GM12878 (cell line): Measurements from ENCODE around the gene SNX8. TPM values are rescaled to one million over a fixed set of nuclear protein-coding genes. Genes with fewer than 3 reads are reported as not detected.

Experiments used
- E2F8 ChIP-seq: fragments of 450-650 bp; IDR thresholded peaks from 2 replicates; pipeline ENCODE4 v1.6.1; 2018; ENCODE audit warnings: mild to moderate bottlenecking, low read depth, moderate library complexity; ENCODE audit not compliant: partially characterized antibody
- ELK1 ChIP-seq: IDR thresholded peaks from 2 replicates; pipeline ENCODE4 v1.6.1; 2012; ENCODE audit warnings: low read depth, low read length, improper control_type of control experiment
- EP300 ChIP-seq, 2 experiments: fragments of 150-350 bp in 1 of 2; IDR thresholded peaks; 2 replicates each; pipeline ENCODE4 v1.6.1; 2011 to 2012; ENCODE audit warnings: low read depth in 2 of 2, low read length in 2 of 2, borderline replicate concordance in 1 of 2, improper control_type of control experiment in 1 of 2, inconsistent platforms in 1 of 2; ENCODE audit not compliant: control insufficient read depth in 1 of 2
- IRF3 ChIP-seq: fragments of 450-650 bp; IDR thresholded peaks from 2 replicates; pipeline ENCODE4 v1.6.1; 2014; ENCODE audit warnings: mild to moderate bottlenecking
- JUND ChIP-seq: IDR thresholded peaks from 2 replicates; pipeline ENCODE4 v1.6.1; 2012; ENCODE audit warnings: low read depth, mild to moderate bottlenecking, low read length, improper control_type of control experiment, moderate library complexity
- MTA3 ChIP-seq: IDR thresholded peaks from 2 replicates; pipeline ENCODE4 v1.6.1; 2012; ENCODE audit warnings: low read length, inconsistent platforms, borderline replicate concordance
- NFXL1 ChIP-seq: fragments of 450-650 bp; IDR thresholded peaks from 2 replicates; pipeline ENCODE4 v1.6.1; 2017; ENCODE audit warnings: antibody characterized with exemption, mild to moderate bottlenecking, borderline replicate concordance
- NFYA ChIP-seq: IDR thresholded peaks from 2 replicates; pipeline ENCODE4 v1.6.1; 2011; ENCODE audit warnings: low read depth, mild to moderate bottlenecking, low read length, improper control_type of control experiment, borderline replicate concordance
- NR2C2 ChIP-seq: IDR thresholded peaks from 2 replicates; pipeline ENCODE4 v1.6.1; 2011; ENCODE audit warnings: borderline replicate concordance, low read depth; ENCODE audit not compliant: control insufficient read depth, insufficient read length
- NR2F1 ChIP-seq: fragments of 450-650 bp; conservative IDR thresholded peaks from 2 replicates; pipeline ENCODE4 v1.6.1; 2017; ENCODE audit warnings: mild to moderate bottlenecking
- POLR2AphosphoS5 ChIP-seq: IDR thresholded peaks from 2 replicates; pipeline ENCODE4 v1.6.1; 2011; ENCODE audit warnings: mild to moderate bottlenecking, low read length, inconsistent platforms
- REST ChIP-seq: IDR thresholded peaks from 2 replicates; pipeline ENCODE4 v1.6.1; 2012; ENCODE audit warnings: mild to moderate bottlenecking, low read depth, low read length
- ZBTB33 ChIP-seq: fragments of 450-650 bp; IDR thresholded peaks from 2 replicates; pipeline ENCODE4 v1.6.1; 2017; ENCODE audit warnings: mild to moderate bottlenecking
- polyA plus RNA-seq, 11 experiments: library from polyadenylated mRNA; depleted of rRNA in 4 of 11; unstranded in 6 of 11; stranded (reverse) in 5 of 11; fragments of >200 nt; fragmentation: Nextera tagmentation in 4 of 11; fragmentation: Illumina TruSeq in 1 of 11; extraction: Ambion mirVana in 4 of 11; extraction: Trizol in 1 of 11; gene quantifications; 1 replicate in 1 of 11; 2 replicates in 10 of 11; pipeline versions ENCODE4 v1.2.1 to v1.2.3, GENCODE V29; 2011 to 2016; ENCODE audit warnings: inconsistent platforms in 2 of 11, missing spikeins in 2 of 11, low read depth in 1 of 11
- total RNA-seq, 4 experiments: library from RNA; depleted of rRNA in 3 of 4; stranded (reverse); fragments of >200 nt in 3 of 4; fragmentation: Illumina TruSeq in 1 of 4; extraction: Trizol in 1 of 4; gene quantifications; 2 replicates each; pipeline versions ENCODE4 v1.2.1 to v1.2.3, GENCODE V29; 2013 to 2021
- TF ChIP-seq, protein P1 (sequence below): fragments of 450-650 bp; IDR thresholded peaks from 2 replicates; pipeline ENCODE4 v1.6.1; 2017; ENCODE audit warnings: mild to moderate bottlenecking, moderate library complexity

Gene SNX8
- total and polyA plus RNA-seq, 10 of the 15 experiments (the other 5 are each of a cell fraction or from before 2014, with no cell fraction given), result 6.4 to 210 (median 97.6) TPM

DNA sequence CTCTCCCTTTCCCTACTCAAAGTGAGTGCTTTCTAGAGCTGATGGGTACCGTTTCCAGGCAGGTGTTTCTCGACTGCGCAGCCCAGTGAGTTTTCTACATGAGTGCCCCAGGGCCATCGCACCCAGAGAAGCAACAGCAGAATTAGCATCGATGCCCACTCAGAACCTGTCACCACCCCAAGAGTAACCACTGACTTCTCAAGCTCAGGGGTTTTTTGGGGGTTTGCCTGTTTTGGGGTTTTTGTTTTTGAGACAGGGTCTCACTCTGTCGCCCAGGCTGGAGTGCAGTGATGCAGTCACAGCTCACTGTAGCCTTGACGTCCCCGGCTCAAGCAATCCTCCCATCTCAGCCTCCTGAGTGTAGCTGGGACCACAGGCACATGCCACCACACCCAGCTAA, 25.7 kb downstream of the SNX8 start (continued):
- TF ChIP-seq ZBTB33, result no peak
- TF ChIP-seq, protein P1, sequence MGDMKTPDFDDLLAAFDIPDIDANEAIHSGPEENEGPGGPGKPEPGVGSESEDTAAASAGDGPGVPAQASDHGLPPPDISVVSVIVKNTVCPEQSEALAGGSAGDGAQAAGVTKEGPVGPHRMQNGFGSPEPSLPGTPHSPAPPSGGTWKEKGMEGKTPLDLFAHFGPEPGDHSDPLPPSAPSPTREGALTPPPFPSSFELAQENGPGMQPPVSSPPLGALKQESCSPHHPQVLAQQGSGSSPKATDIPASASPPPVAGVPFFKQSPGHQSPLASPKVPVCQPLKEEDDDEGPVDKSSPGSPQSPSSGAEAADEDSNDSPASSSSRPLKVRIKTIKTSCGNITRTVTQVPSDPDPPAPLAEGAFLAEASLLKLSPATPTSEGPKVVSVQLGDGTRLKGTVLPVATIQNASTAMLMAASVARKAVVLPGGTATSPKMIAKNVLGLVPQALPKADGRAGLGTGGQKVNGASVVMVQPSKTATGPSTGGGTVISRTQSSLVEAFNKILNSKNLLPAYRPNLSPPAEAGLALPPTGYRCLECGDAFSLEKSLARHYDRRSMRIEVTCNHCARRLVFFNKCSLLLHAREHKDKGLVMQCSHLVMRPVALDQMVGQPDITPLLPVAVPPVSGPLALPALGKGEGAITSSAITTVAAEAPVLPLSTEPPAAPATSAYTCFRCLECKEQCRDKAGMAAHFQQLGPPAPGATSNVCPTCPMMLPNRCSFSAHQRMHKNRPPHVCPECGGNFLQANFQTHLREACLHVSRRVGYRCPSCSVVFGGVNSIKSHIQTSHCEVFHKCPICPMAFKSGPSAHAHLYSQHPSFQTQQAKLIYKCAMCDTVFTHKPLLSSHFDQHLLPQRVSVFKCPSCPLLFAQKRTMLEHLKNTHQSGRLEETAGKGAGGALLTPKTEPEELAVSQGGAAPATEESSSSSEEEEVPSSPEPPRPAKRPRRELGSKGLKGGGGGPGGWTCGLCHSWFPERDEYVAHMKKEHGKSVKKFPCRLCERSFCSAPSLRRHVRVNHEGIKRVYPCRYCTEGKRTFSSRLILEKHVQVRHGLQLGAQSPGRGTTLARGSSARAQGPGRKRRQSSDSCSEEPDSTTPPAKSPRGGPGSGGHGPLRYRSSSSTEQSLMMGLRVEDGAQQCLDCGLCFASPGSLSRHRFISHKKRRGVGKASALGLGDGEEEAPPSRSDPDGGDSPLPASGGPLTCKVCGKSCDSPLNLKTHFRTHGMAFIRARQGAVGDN, result no peak
- TF ChIP-seq JUND, result no peak
- 0 out of 2 replicates have a peak, but pooled peaks have one; percentile 32 for TF ChIP-seq MTA3
- TF ChIP-seq IRF3, result no peak
- TF ChIP-seq NR2F1, result no peak
- TF ChIP-seq ELK1, result no peak
- TF ChIP-seq NR2C2, result no peak
- TF ChIP-seq E2F8, result no peak
- no peak; the same call in 1 of the 2 replicates for TF ChIP-seq POLR2AphosphoS5
- TF ChIP-seq NFXL1, result no peak
- no peak for TF ChIP-seq REST
- no peak for TF ChIP-seq NFYA
- TF ChIP-seq EP300 (IDR thresholded peaks at IDR 0.05; ENCODE audit: borderline replicate concordance in 1 of 2, control insufficient read depth in 1 of 2, low read depth in 2 of 2, low read length in 2 of 2), result peak in 1 of 2 experiments; percentile 39; a peak in 1 of 4 replicates
